ENCODE results near the gene GPR42. TPM values are rescaled to one million over a fixed set of nuclear protein-coding genes. Genes with fewer than 3 reads are reported as not detected.

GPR42 gene
- not detected for total RNA-seq
- long read RNA-seq = 0 reads

- DNase-seq = peak; percentile 26
- no peak for ATAC-seq
- TF ChIP-seq CTCF (IDR thresholded peaks at IDR 0.05) = no peak
- Histone ChIP-seq H3K27me3 (no peaks in the 10 kb centered on the region), H3K27ac (no peak within 1 kb of the TSS), H3K4me3 (no peak within 1 kb of the TSS), H3K4me1 (no peaks in the 10 kb centered on the region), H3K9me3 (no peaks in the 10 kb centered on the region), H3K36me3 (no peaks in the 10 kb centered on the region)
- intact Hi-C loops (cut with DNase I) = no loop called here
Observed at GRCh38 chr19:35370722-35371121, at the start of gene GPR42. Gene GPR42 (plus strand): TSS chr19:35371068. CDS start chr19:35371360, 292 bp downstream.

GRCh38 chr19:35321291-35321690, 49.6 kb upstream of the GPR42 start:
- Histone ChIP-seq H3K27ac (no peak overlapping the region), H3K4me3 (no peak overlapping the region), H3K4me1 (peaks cover 13% of the 10 kb centered on the region), H3K9me3 (no peaks in the 10 kb centered on the region), H3K36me3 (no peaks in the 10 kb centered on the region), H3K27me3 (no peaks in the 10 kb centered on the region)
- no peak for TF ChIP-seq CTCF (IDR thresholded peaks at IDR 0.05)
- intact Hi-C loops (cut with DNase I) = no loop called here
- no peak for DNase-seq
- ATAC-seq = no peak

GRCh38 chr19:35322014-35322413, 48.9 kb upstream of the GPR42 start:
- no peak overlapping the region for H3K4me3 ChIP-seq
- no peak for TF ChIP-seq CTCF (IDR thresholded peaks at IDR 0.05)
- H3K27me3 ChIP-seq = no peaks in the 10 kb centered on the region
- H3K9me3 ChIP-seq = no peaks in the 10 kb centered on the region
- intact Hi-C loops (cut with DNase I) = no loop called here
- H3K4me1 ChIP-seq = peaks cover 13% of the 10 kb centered on the region
- DNase-seq (no peak), ATAC-seq (no peak)
- H3K27ac ChIP-seq = no peak overlapping the region
- no peaks in the 10 kb centered on the region for H3K36me3 ChIP-seq

- DNase-seq = no peak
- Histone ChIP-seq H3K27ac (no peak overlapping the region), H3K27me3 (peaks cover 13% of the 10 kb centered on the region), H3K9me3 (no peaks in the 10 kb centered on the region), H3K4me3 (no peak overlapping the region), H3K36me3 (no peaks in the 10 kb centered on the region), H3K4me1 (no peaks in the 10 kb centered on the region)
- ATAC-seq = peak; percentile 29
- TF ChIP-seq CTCF (IDR thresholded peaks at IDR 0.05) = no peak
- intact Hi-C loops (cut with DNase I) = no loop called here
Observed at GRCh38 chr19:35327642-35328041, 43.2 kb upstream of the GPR42 start.

GRCh38 chr19:35328851-35329285, 42.0 kb upstream of the GPR42 start, which contains the start of gene CD22:
Gene CD22 (plus strand): TSS chr19:35329187. CDS start chr19:35332041, 2,854 bp downstream.
- ATAC-seq (peak; percentile 56), DNase-seq (no peak)
- Histone ChIP-seq H3K4me1 (no peaks in the 10 kb centered on the region), H3K9me3 (no peaks in the 10 kb centered on the region), H3K27me3 (peaks cover 17% of the 10 kb centered on the region), H3K27ac (no peak within 1 kb of the TSS), H3K36me3 (no peaks in the 10 kb centered on the region), H3K4me3 (no peak within 1 kb of the TSS)
- intact Hi-C loops (cut with DNase I) = no loop called here
- no peak for TF ChIP-seq CTCF (IDR thresholded peaks at IDR 0.05)

GRCh38 chr19:35329323-35329722, 41.5 kb upstream of the GPR42 start:
- H3K27me3 ChIP-seq = peaks cover 17% of the 10 kb centered on the region

More at GRCh38 chr19:35329323-35329722, 41.5 kb upstream of the GPR42 start:
- Histone ChIP-seq H3K4me1 (no peaks in the 10 kb centered on the region), H3K9me3 (no peaks in the 10 kb centered on the region), H3K36me3 (no peaks in the 10 kb centered on the region), H3K27ac (no peak overlapping the region), H3K4me3 (no peak overlapping the region)
- DNase-seq (no peak), ATAC-seq (peak; percentile 24)
- TF ChIP-seq CTCF (IDR thresholded peaks at IDR 0.05) = no peak
- intact Hi-C loops (cut with DNase I) = no loop called here
